H4 (cell line): ENCODE results near the gene AP2B1. TPM values are rescaled to one million over a fixed set of nuclear protein-coding genes. Genes with fewer than 3 reads are reported as not detected.
"Not testable (repeated sequence)": the region's sequence is repeated elsewhere in the genome, so short reads cannot be mapped to it uniquely, and the experiment has no call there.

Source experiments
- DNase-seq: peaks from one replicate; pipeline ENCODE4 v3.0.0-alpha.2; 2015; ENCODE audit warnings: low spot score
- total RNA-seq: library from RNA; depleted of rRNA; stranded (reverse); fragments of >200 nt; shearing (Covaris generic); gene quantifications from 2 replicates; pipeline ENCODE4 v1.2.3, GENCODE V29; 2014

The AP2B1 gene
- total RNA-seq, 1 experiment from 2014 or later = 57.2 TPM

- no peak for DNase-seq
Measured at GRCh38 chr17:35575759-35576158, 11.4 kb upstream of the AP2B1 start.

- DNase-seq = no peak
Measured at GRCh38 chr17:35577830-35578196, 9.3 kb upstream of the AP2B1 start.

- DNase-seq = peak; percentile 88
Measured at GRCh38 chr17:35578197-35578928, 8.8 kb upstream of the AP2B1 start, which contains the start of gene PEX12. Gene PEX12 (minus strand): TSS chr17:35578571. CDS start chr17:35578021, 550 bp downstream.

GRCh38 chr17:35578929-35579432 lies 8.1 kb upstream of the AP2B1 start:
- no peak for DNase-seq

- DNase-seq = no peak
Measured at GRCh38 chr17:35584061-35584460, 3.1 kb upstream of the AP2B1 start.

- DNase-seq = no peak
Measured at GRCh38 chr17:35586569-35587073, 501 bp upstream of the AP2B1 start.

- DNase-seq = peak; percentile 72
Measured at GRCh38 chr17:35588196-35588920, 1.2 kb downstream of the AP2B1 start.

- DNase-seq = no peak
Measured at GRCh38 chr17:35596072-35596471, 8.9 kb downstream of the AP2B1 start.

- no peak for DNase-seq
Measured at GRCh38 chr17:35596530-35597233, 9.6 kb downstream of the AP2B1 start.

- no peak for DNase-seq
Measured at GRCh38 chr17:35597604-35598003, 10.5 kb downstream of the AP2B1 start.

GRCh38 chr17:35603674-35604073 lies 16.6 kb downstream of the AP2B1 start:
- DNase-seq = no peak

- DNase-seq = no peak
Measured at GRCh38 chr17:35605678-35606077, 18.6 kb downstream of the AP2B1 start.

- no peak for DNase-seq
Measured at GRCh38 chr17:35607239-35607847, 20.2 kb downstream of the AP2B1 start.

GRCh38 chr17:35609831-35610230 lies 22.7 kb downstream of the AP2B1 start:
- no peak for DNase-seq

- not testable (repeated sequence) for DNase-seq
Measured at GRCh38 chr17:35610746-35611145, 23.6 kb downstream of the AP2B1 start.

GRCh38 chr17:35612924-35613521 lies 25.9 kb downstream of the AP2B1 start:
- peak; percentile 37 for DNase-seq

GRCh38 chr17:35614810-35615209 lies 27.7 kb downstream of the AP2B1 start:
- no peak for DNase-seq

GRCh38 chr17:35616536-35616935 lies 29.4 kb downstream of the AP2B1 start:
- DNase-seq = no peak

- DNase-seq = no peak
Measured at GRCh38 chr17:35617505-35617904, 30.4 kb downstream of the AP2B1 start.

- no peak for DNase-seq
Measured at GRCh38 chr17:35618628-35619027, 31.5 kb downstream of the AP2B1 start.

- no peak for DNase-seq
Measured at GRCh38 chr17:35621768-35622167, 34.6 kb downstream of the AP2B1 start.
